GM10266 (cell line): Measurements from ENCODE around the gene INTS3.

Experiments
- DNase-seq: peaks from one replicate; pipeline ENCODE4 v3.0.0; 2012; ENCODE audit errors: extremely low spot score
- CTCF ChIP-seq: IDR thresholded peaks from 2 replicates; pipeline ENCODE4 v1.5.1; 2012; ENCODE audit warnings: mild to moderate bottlenecking, low read depth; ENCODE audit not compliant: control insufficient read depth, insufficient read depth; ENCODE audit errors: missing control alignments

Gene INTS3

GRCh38 chr1:153795934-153796785, 68.3 kb downstream of the INTS3 start:
- DNase-seq: no peak
- no peak for TF ChIP-seq CTCF

GRCh38 chr1:153796786-153797659, 69.2 kb downstream of the INTS3 start:
- peak; percentile 91 for DNase-seq
- peak; percentile 75 for TF ChIP-seq CTCF

- DNase-seq: no peak
- no peak for TF ChIP-seq CTCF
Measured at GRCh38 chr1:153798468-153798780, 70.6 kb downstream of the INTS3 start.

GRCh38 chr1:153799016-153799415, 71.2 kb downstream of the INTS3 start:
- no peak for DNase-seq
- TF ChIP-seq CTCF: no peak

- no peak for TF ChIP-seq CTCF
- no peak for DNase-seq
Measured at GRCh38 chr1:153799566-153800465, 72.0 kb downstream of the INTS3 start.

GRCh38 chr1:153800516-153800915, 72.7 kb downstream of the INTS3 start:
- no peak for DNase-seq
- no peak for TF ChIP-seq CTCF
